Uterus (tissue), 2 donors: Measurements from ENCODE around the gene ARID5B.

Experiments used
- POLR2A ChIP-seq, 2 donors: fragments of 450-650 bp; IDR thresholded peaks; one replicate each; pipeline ENCODE4 v1.6.1; 2016; ENCODE audit warnings: antibody characterized with exemption in 2 of 2, mild to moderate bottlenecking in 1 of 2, moderate library complexity in 1 of 2
- TF ChIP-seq, protein P1 (sequence below), 4 experiments: fragments of 200-600 bp in 2 of 4; fragments of 450-650 bp in 2 of 4; sonication (generic) in 2 of 4; IDR thresholded peaks; one replicate each; pipeline ENCODE4 v1.5.1; 2016 to 2019; ENCODE audit warnings: antibody characterized with exemption in 4 of 4, mild to moderate bottlenecking in 2 of 4, moderate library complexity in 1 of 4

GRCh38 chr10:61965703-61966395 lies 64.3 kb downstream of the ARID5B start:
- TF ChIP-seq, protein P1, sequence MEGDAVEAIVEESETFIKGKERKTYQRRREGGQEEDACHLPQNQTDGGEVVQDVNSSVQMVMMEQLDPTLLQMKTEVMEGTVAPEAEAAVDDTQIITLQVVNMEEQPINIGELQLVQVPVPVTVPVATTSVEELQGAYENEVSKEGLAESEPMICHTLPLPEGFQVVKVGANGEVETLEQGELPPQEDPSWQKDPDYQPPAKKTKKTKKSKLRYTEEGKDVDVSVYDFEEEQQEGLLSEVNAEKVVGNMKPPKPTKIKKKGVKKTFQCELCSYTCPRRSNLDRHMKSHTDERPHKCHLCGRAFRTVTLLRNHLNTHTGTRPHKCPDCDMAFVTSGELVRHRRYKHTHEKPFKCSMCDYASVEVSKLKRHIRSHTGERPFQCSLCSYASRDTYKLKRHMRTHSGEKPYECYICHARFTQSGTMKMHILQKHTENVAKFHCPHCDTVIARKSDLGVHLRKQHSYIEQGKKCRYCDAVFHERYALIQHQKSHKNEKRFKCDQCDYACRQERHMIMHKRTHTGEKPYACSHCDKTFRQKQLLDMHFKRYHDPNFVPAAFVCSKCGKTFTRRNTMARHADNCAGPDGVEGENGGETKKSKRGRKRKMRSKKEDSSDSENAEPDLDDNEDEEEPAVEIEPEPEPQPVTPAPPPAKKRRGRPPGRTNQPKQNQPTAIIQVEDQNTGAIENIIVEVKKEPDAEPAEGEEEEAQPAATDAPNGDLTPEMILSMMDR (IDR thresholded peaks at IDR 0.05), result no peak
- no peak for TF ChIP-seq POLR2A (IDR thresholded peaks at IDR 0.05)
